ENCODE data around the gene C1orf198. TPM values are rescaled to one million over a fixed set of nuclear protein-coding genes. Genes with fewer than 3 reads are reported as not detected.

The C1orf198 gene
- total RNA-seq, 1 donor from 2014 or later = 225 TPM

- Histone ChIP-seq H3K27me3 (no peaks in the 10 kb centered on the region), H3K27ac (peak overlapping the region; percentile 39 to 54), H3K36me3 (no peaks in the 10 kb centered on the region), H3K4me3 (no peak overlapping the region), H3K4me1 (peaks cover 0 to 21% of the 10 kb centered on the region in 2 donors), H3K9me3 (no peaks in the 10 kb centered on the region)
- intact Hi-C loops (cut with DNase I) = loop anchor here (2.0 kb wide), 1 partner anchor 73 kb away; no protein-coding TSS in a partner anchor
- TF ChIP-seq CTCF (IDR thresholded peaks at IDR 0.05) = no peak
- no peak for DNase-seq (ENCODE audit: low spot score in 2 of 2)
These were observed 29.8 kb upstream of the C1orf198 start for GRCh38 chr1:230898144-230898543.

GRCh38 chr1:230896779-230897178, 28.5 kb upstream of the C1orf198 start:
- H3K9me3 ChIP-seq = no peaks in the 10 kb centered on the region
- H3K36me3 ChIP-seq = no peaks in the 10 kb centered on the region
- DNase-seq (ENCODE audit: low spot score in 2 of 2) = no peak
- H3K4me3 ChIP-seq = no peak overlapping the region
- TF ChIP-seq CTCF (IDR thresholded peaks at IDR 0.05) = no peak
- intact Hi-C loops (cut with DNase I) = no loop called here
- peak overlapping the region; percentile 39 to 54 for H3K27ac ChIP-seq
- no peaks in the 10 kb centered on the region for H3K27me3 ChIP-seq
- H3K4me1 ChIP-seq = peaks cover 0 to 21% of the 10 kb centered on the region in 2 donors

GRCh38 chr1:230895452-230895851, 27.1 kb upstream of the C1orf198 start:
- Histone ChIP-seq H3K4me1 (peaks cover 0 to 16% of the 10 kb centered on the region in 2 donors), H3K9me3 (no peaks in the 10 kb centered on the region), H3K27ac (no peak overlapping the region), H3K27me3 (no peaks in the 10 kb centered on the region), H3K4me3 (no peak overlapping the region), H3K36me3 (no peaks in the 10 kb centered on the region)
- intact Hi-C loops (cut with DNase I) = no loop called here
- no peak for DNase-seq (ENCODE audit: low spot score in 2 of 2)
- no peak for TF ChIP-seq CTCF (IDR thresholded peaks at IDR 0.05)

- Histone ChIP-seq H3K4me3 (no peak overlapping the region), H3K9me3 (no peaks in the 10 kb centered on the region), H3K27me3 (no peaks in the 10 kb centered on the region), H3K36me3 (no peaks in the 10 kb centered on the region), H3K4me1 (peaks cover 0 to 12% of the 10 kb centered on the region in 2 donors), H3K27ac (no peak overlapping the region)
- intact Hi-C loops (cut with DNase I) = no loop called here
- no peak for TF ChIP-seq CTCF (IDR thresholded peaks at IDR 0.05)
- DNase-seq (ENCODE audit: low spot score in 2 of 2) = no peak
These were observed 26.3 kb upstream of the C1orf198 start for GRCh38 chr1:230894664-230895063.

GRCh38 chr1:230894032-230894431, 25.7 kb upstream of the C1orf198 start:
- DNase-seq (ENCODE audit: low spot score in 2 of 2) = no peak
- no peaks in the 10 kb centered on the region for H3K9me3 ChIP-seq

More at GRCh38 chr1:230894032-230894431, 25.7 kb upstream of the C1orf198 start:
- Histone ChIP-seq H3K4me3 (no peak overlapping the region), H3K4me1 (peaks cover 0 to 9% of the 10 kb centered on the region in 2 donors), H3K27me3 (no peaks in the 10 kb centered on the region), H3K36me3 (no peaks in the 10 kb centered on the region), H3K27ac (no peak overlapping the region)
- intact Hi-C loops (cut with DNase I) = no loop called here
- TF ChIP-seq CTCF (IDR thresholded peaks at IDR 0.05) = no peak
